HepG2 (cell line): ENCODE measurements around the gene RAE1. TPM values are rescaled to one million over a fixed set of nuclear protein-coding genes. Genes with fewer than 3 reads are reported as not detected.

Experiments
- AKNA ChIP-seq: sonication (generic); formaldehyde crosslinking; IDR thresholded peaks from 2 replicates; pipeline ENCODE4 v1.4.0; 2020; ENCODE audit warnings: missing genetic modification reagents, borderline replicate concordance
- DPF2 ChIP-seq: sonication (generic); formaldehyde crosslinking; IDR thresholded peaks from 2 replicates; pipeline ENCODE4 v1.4.0; 2020; ENCODE audit warnings: mild to moderate bottlenecking, low read depth, missing genetic modification reagents, borderline replicate concordance
- ELF4 ChIP-seq: sonication (generic); formaldehyde crosslinking; IDR thresholded peaks from 2 replicates; pipeline ENCODE4 v1.5.0; 2020; ENCODE audit warnings: missing genetic modification reagents, mild to moderate bottlenecking, moderate library complexity, borderline replicate concordance
- FOXM1 ChIP-seq: sonication (generic); formaldehyde crosslinking; IDR thresholded peaks from 2 replicates; pipeline ENCODE4 v1.5.0; 2020; ENCODE audit warnings: missing genetic modification reagents
- FUBP1 ChIP-seq: sonication (generic); formaldehyde crosslinking; IDR thresholded peaks from 2 replicates; pipeline ENCODE4 v1.5.1; 2020; ENCODE audit warnings: missing genetic modification reagents, mild to moderate bottlenecking, borderline replicate concordance
- LCORL ChIP-seq, 2 experiments: fragments of 450-650 bp in 1 of 2; sonication (generic) in 1 of 2; formaldehyde crosslinking in 1 of 2; IDR thresholded peaks; 2 replicates each; pipeline versions ENCODE4 v1.5.0 to v1.6.1; 2017 to 2020; ENCODE audit warnings: antibody characterized with exemption in 1 of 2, missing genetic modification reagents in 1 of 2
- NCOA2 ChIP-seq: sonication (generic); formaldehyde crosslinking; IDR thresholded peaks from 2 replicates; pipeline ENCODE4 v1.8.0; 2022; ENCODE audit warnings: inconsistent platforms
- NCOA5 ChIP-seq: sonication (generic); formaldehyde crosslinking; IDR thresholded peaks from 2 replicates; pipeline ENCODE4 v1.4.0; 2020; ENCODE audit warnings: missing genetic modification reagents
- SIX4 ChIP-seq: sonication (generic); formaldehyde crosslinking; IDR thresholded peaks from 2 replicates; pipeline ENCODE4 v1.4.0; 2020; ENCODE audit warnings: missing genetic modification reagents
- TEAD2 ChIP-seq: sonication (generic); formaldehyde crosslinking; IDR thresholded peaks from 2 replicates; pipeline ENCODE4 v1.9.0; 2021; ENCODE audit warnings: missing genetic modification reagents
- THAP8 ChIP-seq: sonication (generic); formaldehyde crosslinking; IDR thresholded peaks from 2 replicates; pipeline ENCODE4 v1.5.1; 2020; ENCODE audit warnings: missing genetic modification reagents, mild to moderate bottlenecking, borderline replicate concordance
- ZNF263 ChIP-seq: sonication (generic); formaldehyde crosslinking; IDR thresholded peaks from 2 replicates; pipeline ENCODE4 v1.4.0; 2020; ENCODE audit warnings: missing genetic modification reagents
- ZNF30 ChIP-seq: sonication (generic); formaldehyde crosslinking; IDR thresholded peaks from 2 replicates; pipeline ENCODE4 v1.5.0; 2020; ENCODE audit warnings: mild to moderate bottlenecking, missing genetic modification reagents
- ZNF777 ChIP-seq: sonication (generic); formaldehyde crosslinking; IDR thresholded peaks from 2 replicates; pipeline ENCODE4 v1.4.0; 2020; ENCODE audit warnings: missing genetic modification reagents
- ZSCAN5A ChIP-seq: sonication (generic); formaldehyde crosslinking; IDR thresholded peaks from 2 replicates; pipeline ENCODE4 v1.8.0; 2022; ENCODE audit warnings: mild to moderate bottlenecking, missing genetic modification reagents, borderline replicate concordance
- polyA plus RNA-seq, 8 experiments: library from polyadenylated mRNA; depleted of rRNA in 3 of 8; stranded (reverse) in 7 of 8; unstranded in 1 of 8; fragments of >200 nt; fragmentation: Illumina TruSeq in 4 of 8; extraction: Trizol in 4 of 8; gene quantifications; 2 replicates each; pipeline versions ENCODE4 v1.2.1 to v1.2.3, GENCODE V29; 2011 to 2016; ENCODE audit warnings: low read depth in 4 of 8, missing spikeins in 1 of 8, mixed read lengths in 1 of 8; ENCODE audit not compliant: insufficient read depth in 1 of 8
- total RNA-seq, 5 experiments: library from RNA; depleted of rRNA; stranded (reverse); fragments of >200 nt; fragmentation: Illumina TruSeq; extraction: Trizol; gene quantifications; 2 replicates each; pipeline ENCODE4 v1.2.3, GENCODE V29; 2016; ENCODE audit warnings: low read depth in 1 of 5
- TF ChIP-seq, protein P1 (sequence below): sonication (generic); formaldehyde crosslinking; IDR thresholded peaks from 2 replicates; pipeline ENCODE4 v1.4.0; 2020; ENCODE audit warnings: missing genetic modification reagents, borderline replicate concordance

The RAE1 gene
- total and polyA plus RNA-seq, 2 of the 13 experiments (the other 11 are each of a cell fraction or from before 2014, with no cell fraction given) = 36.1 to 72.9 TPM

DNA sequence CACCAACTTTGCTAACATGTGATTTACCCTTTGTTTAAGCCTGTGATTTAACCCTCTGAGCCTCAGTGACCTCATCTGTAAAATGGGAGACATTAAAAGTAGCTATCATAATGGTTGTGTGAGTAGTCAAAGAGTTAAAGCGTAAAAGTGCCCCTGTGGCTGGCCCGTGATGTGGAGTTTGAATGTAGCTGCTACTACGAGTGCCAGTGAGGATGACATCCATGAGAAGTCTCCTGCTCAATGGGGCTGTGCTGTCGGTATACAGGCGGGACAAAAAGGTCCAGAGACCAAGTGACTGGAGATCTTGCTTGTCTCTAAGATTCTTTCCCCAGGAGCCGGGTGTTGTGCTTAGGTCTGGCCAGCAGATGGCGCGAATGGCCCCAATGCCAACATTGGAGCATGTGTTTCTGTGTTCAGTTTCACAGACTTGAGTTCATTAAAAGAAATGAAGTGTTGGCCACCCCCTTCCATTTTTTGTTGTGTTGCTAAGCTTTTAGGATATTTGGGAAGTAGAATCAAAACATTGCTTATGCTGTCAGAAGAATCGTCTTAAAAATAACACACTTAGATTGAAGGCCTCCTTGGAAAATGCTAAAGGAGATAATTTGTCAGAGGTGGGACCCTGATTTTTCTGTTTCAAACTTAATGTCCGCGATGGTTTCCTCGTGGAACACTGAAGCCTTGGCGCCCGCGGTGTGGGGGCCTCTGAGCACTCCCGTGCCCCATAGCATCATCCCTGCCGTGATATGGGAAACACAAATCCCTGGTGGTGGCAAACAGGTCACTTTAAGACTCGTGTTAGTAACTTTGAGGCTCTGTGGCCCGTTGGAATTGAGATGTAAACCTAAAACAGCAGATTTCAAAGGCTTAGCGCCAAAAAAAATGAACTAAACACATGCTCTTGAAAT, 30.8 kb downstream of the RAE1 start (continued):
- no peak for TF ChIP-seq THAP8
- no peak for TF ChIP-seq DPF2
- no peak for TF ChIP-seq ELF4 (CRISPR knock-in tag)
- TF ChIP-seq ZNF263 = no peak
- no peak for TF ChIP-seq FOXM1 (CRISPR knock-in tag)
- TF ChIP-seq, protein P1, sequence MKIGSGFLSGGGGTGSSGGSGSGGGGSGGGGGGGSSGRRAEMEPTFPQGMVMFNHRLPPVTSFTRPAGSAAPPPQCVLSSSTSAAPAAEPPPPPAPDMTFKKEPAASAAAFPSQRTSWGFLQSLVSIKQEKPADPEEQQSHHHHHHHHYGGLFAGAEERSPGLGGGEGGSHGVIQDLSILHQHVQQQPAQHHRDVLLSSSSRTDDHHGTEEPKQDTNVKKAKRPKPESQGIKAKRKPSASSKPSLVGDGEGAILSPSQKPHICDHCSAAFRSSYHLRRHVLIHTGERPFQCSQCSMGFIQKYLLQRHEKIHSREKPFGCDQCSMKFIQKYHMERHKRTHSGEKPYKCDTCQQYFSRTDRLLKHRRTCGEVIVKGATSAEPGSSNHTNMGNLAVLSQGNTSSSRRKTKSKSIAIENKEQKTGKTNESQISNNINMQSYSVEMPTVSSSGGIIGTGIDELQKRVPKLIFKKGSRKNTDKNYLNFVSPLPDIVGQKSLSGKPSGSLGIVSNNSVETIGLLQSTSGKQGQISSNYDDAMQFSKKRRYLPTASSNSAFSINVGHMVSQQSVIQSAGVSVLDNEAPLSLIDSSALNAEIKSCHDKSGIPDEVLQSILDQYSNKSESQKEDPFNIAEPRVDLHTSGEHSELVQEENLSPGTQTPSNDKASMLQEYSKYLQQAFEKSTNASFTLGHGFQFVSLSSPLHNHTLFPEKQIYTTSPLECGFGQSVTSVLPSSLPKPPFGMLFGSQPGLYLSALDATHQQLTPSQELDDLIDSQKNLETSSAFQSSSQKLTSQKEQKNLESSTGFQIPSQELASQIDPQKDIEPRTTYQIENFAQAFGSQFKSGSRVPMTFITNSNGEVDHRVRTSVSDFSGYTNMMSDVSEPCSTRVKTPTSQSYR = no peak
- TF ChIP-seq TEAD2 (CRISPR knock-in tag) = no peak
- TF ChIP-seq ZNF777 (CRISPR knock-in tag) = no peak
- TF ChIP-seq LCORL (IDR thresholded peaks at IDR 0.05) = no peak
- TF ChIP-seq LCORL (CRISPR knock-in tag; IDR thresholded peaks at IDR 0.05) = no peak
- no peak for TF ChIP-seq NCOA5 (CRISPR knock-in tag)
- TF ChIP-seq FUBP1 (CRISPR knock-in tag) = no peak
- no peak for TF ChIP-seq NCOA2 (CRISPR knock-in tag)
- TF ChIP-seq AKNA (CRISPR knock-in tag) = no peak
- no peak for TF ChIP-seq ZNF30 (CRISPR knock-in tag)
- TF ChIP-seq SIX4 (CRISPR knock-in tag) = no peak
- no peak for TF ChIP-seq ZSCAN5A (CRISPR knock-in tag)
